PC-3 (cell line): ENCODE results near the gene SLC6A11.

ENCODE experiments used
- CTCF ChIP-seq: fragments of 300-600 bp; sonication (generic); conservative IDR thresholded peaks from 2 replicates; pipeline ENCODE4 v1.5.1; 2017; ENCODE audit warnings: antibody characterized with exemption, low read depth, mild to moderate bottlenecking, low read length
- EZH2 ChIP-seq: fragments of 300-600 bp; sonication (generic); IDR thresholded peaks from one replicate; pipeline ENCODE4 v1.6.1; 2017; ENCODE audit warnings: antibody characterized with exemption, mild to moderate bottlenecking, low read length; ENCODE audit not compliant: unreplicated experiment
- EZH2phosphoT487 ChIP-seq: fragments of 300-600 bp; sonication (generic); IDR thresholded peaks from 2 replicates; pipeline ENCODE4 v1.6.1; 2018; ENCODE audit warnings: mild to moderate bottlenecking, antibody characterized with exemption, low read length, borderline replicate concordance

GRCh38 chr3:10926256-10926810 is 110.3 kb downstream of the SLC6A11 start:
- TF ChIP-seq CTCF (no peak), EZH2phosphoT487 (no peak), EZH2 (no peak)
